Measurements from ENCODE around the gene BSN.
A peak's percentile ranks its signal among the peaks of the same experiment; 100 is the strongest.

The BSN gene

DNA sequence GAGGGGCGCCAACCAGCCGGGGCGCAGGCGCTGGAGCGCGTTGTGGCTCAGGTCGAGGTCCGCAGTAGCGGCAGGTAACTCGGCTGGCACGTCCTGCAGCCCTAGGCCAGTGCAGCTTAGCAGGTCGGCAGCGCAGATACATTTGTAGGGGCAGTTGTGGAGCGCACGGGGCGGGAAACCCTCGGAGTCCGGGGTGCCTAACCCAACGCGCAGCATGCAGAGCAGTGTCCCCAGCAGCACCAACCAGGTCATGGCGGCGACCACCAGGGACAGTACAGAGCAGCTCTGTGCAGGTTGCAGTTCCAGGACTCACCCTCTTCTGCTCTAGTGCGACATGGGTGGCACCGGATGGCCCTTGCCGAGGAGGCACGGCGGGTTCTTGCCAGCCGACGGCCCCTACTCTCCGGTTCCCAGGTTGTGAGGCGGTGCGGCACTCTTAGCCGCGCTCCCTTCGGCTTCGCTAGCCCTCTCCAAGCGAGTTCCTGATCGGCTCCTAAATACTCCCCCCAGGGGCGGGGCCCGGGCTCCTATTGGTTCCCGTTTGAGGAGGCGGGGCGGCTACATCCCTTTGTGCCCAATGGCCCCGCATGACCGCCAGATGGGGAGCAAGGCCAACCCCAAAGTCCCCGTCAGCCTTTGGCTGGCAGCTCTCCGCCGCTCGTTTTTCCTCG lies 165.1 kb downstream of the BSN start, which contains the start of gene AMIGO3:
AMIGO3 (minus strand) TSS at position 471 of the 671 bp plus-strand sequence; CDS start at position 252, 219 bp downstream.
- DNase-seq, result peak; percentile 95

All from right hindlimb (tissue), 1 donor.